Heart left ventricle (tissue), 13 donors: ENCODE results near the gene KY.

ENCODE experiments used
- CTCF ChIP-seq, 12 donors: fragments of 200-600 bp; sonication (generic) in 4 of 12; IDR thresholded peaks; one replicate each; pipeline versions ENCODE4 v1.5.0 to v1.8.0; 2018 to 2022; ENCODE audit warnings: antibody characterized with exemption in 12 of 12, mild to moderate bottlenecking in 5 of 12
- POLR2A ChIP-seq, 2 donors: fragments of 450-650 bp; IDR thresholded peaks; one replicate each; pipeline ENCODE4 v1.6.1; 2017; ENCODE audit warnings: antibody characterized with exemption in 2 of 2, mild to moderate bottlenecking in 2 of 2, moderate library complexity in 2 of 2
- donor health status: ischemic (EF 13 %, LVEDD 7.1; RV severe dilation, severe dysfunction).
- donor health status: DM: no; HTN: yes; CAD: no.
- donor health status: DM: no; HTN: no; CAD: no.
- donor health status: ischemic (EF 25% LVEDD 6.9; RV normal size, moderate dysfunction).
- donor health status: ischemic (EF 25% LVEDD 5.7; RV mildly dilated, moderate dysfunction).
- donor health status: ischemic (EF 35%, LVEDD 5.7; RV mildly dilated, moderate dysfunction).
- donor health status: nonischemic (EF 11% LVEDD 7.7; RV severe dilation, severe dysfunction).
- donor health status: DM: yes; HTN: yes; CAD: no.
- donor health status: PGD.
- donor health status: ischemic (EF 29% LVEDD 5.4; RV normal size, mild dysfunction).
- donor health status: nonischemic (EF 23%, LVEDD 6.1; RV moderate dilation, normal function).

GRCh38 chr3:134563601-134564000 is 87.2 kb downstream of the KY start:
- TF ChIP-seq POLR2A (IDR thresholded peaks at IDR 0.05) (no peak), CTCF (IDR thresholded peaks at IDR 0.05) (no peak)
